Prostate gland (tissue), 2 donors: Measurements from ENCODE around the gene TMEM204.

Experiments
- CTCF ChIP-seq, 4 experiments: fragments of 200-600 bp in 2 of 4; fragments of 450-650 bp in 2 of 4; sonication (generic) in 2 of 4; IDR thresholded peaks; 1 replicate in 3 of 4; 2 replicates in 1 of 4; pipeline ENCODE4 v1.5.1; 2016 to 2019; ENCODE audit warnings: antibody characterized with exemption in 4 of 4, mild to moderate bottlenecking in 2 of 4, moderate library complexity in 2 of 4
- POLR2A ChIP-seq: fragments of 450-650 bp; IDR thresholded peaks from one replicate; pipeline ENCODE4 v1.6.1; 2016; ENCODE audit warnings: antibody characterized with exemption, mild to moderate bottlenecking
- POLR2AphosphoS5 ChIP-seq: sonication (generic); formaldehyde crosslinking; IDR thresholded peaks from one replicate; pipeline ENCODE4 v1.6.1; 2017; ENCODE audit warnings: antibody characterized with exemption

DNA sequence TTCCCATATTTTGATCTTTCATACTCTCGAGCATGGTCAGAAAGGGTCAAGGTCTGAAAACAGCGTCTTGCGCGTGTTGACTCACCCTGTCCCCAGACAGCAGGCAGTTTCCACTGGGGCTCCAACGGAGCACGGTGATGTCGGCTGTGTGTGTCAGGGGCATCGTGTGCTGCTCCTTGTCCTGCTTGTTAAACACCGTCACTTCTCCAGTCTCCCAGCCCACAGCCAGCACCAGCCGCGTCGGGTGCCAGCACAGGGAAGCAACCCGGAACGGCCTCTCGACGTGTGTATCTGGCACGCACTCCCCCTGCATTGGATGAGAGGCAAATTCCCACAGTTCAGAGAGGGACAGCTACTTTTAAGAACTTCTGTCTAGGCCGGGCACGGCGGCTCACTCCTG is 68.8 kb downstream of the TMEM204 start:
- TF ChIP-seq CTCF (IDR thresholded peaks at IDR 0.05) (no peak), POLR2AphosphoS5 (no peak), POLR2A (no peak)
